Astrocyte of the spinal cord (primary cell): ENCODE measurements around the gene LSAMP.
A peak's percentile ranks its signal among the peaks of the same experiment; 100 is the strongest.

Source experiments
- DNase-seq: peaks from one replicate; pipeline ENCODE4 v3.0.0; 2011; ENCODE audit warnings: low read depth, low spot score
- H3K4me3 ChIP-seq: 2 replicates; pipeline ENCODE4 v1.5.1; 2011; ENCODE audit warnings: low read depth, mild to moderate bottlenecking, low read length, moderate library complexity
- CTCF ChIP-seq: IDR thresholded peaks from 2 replicates; pipeline ENCODE4 v1.5.1; 2012; ENCODE audit warnings: low read depth, mild to moderate bottlenecking, low read length, inconsistent platforms
- in situ Hi-C: cut with HindIII; loops from 2 replicates; pipeline ENCODE4 v1.10.0; 2017; ENCODE audit warnings: low sequenced_read_pairs

The LSAMP gene

GRCh38 chr3:116445311-116445841, at the start of gene LSAMP:
Gene LSAMP, minus strand, starts transcription at chr3:116445487.
- in situ Hi-C loops: no loop called here
- H3K4me3 ChIP-seq: peak within 1 kb of the TSS; percentile 68
- no peak for TF ChIP-seq CTCF
- peak; percentile 53 for DNase-seq

- no peak overlapping the region for H3K4me3 ChIP-seq
- TF ChIP-seq CTCF: no peak
- DNase-seq: no peak
Observed at GRCh38 chr3:116492379-116492778, 47.1 kb upstream of the LSAMP start.

GRCh38 chr3:116483135-116483534, 37.8 kb upstream of the LSAMP start:
- no peak overlapping the region for H3K4me3 ChIP-seq
- no peak for DNase-seq
- TF ChIP-seq CTCF: no peak
- in situ Hi-C loops: no loop called here

More at GRCh38 chr3:116492379-116492778, 47.1 kb upstream of the LSAMP start:
- in situ Hi-C loops: no loop called here

GRCh38 chr3:116476691-116477090, 31.4 kb upstream of the LSAMP start:
- no peak for DNase-seq
- H3K4me3 ChIP-seq: no peak overlapping the region
- in situ Hi-C loops: no loop called here
- no peak for TF ChIP-seq CTCF

GRCh38 chr3:116474801-116475200, 29.5 kb upstream of the LSAMP start:
- in situ Hi-C loops: no loop called here
- H3K4me3 ChIP-seq: no peak overlapping the region
- no peak for TF ChIP-seq CTCF
- DNase-seq: no peak

- in situ Hi-C loops: no loop called here
- no peak for DNase-seq
- TF ChIP-seq CTCF: no peak
- no peak overlapping the region for H3K4me3 ChIP-seq
Observed at GRCh38 chr3:116474032-116474780, 28.9 kb upstream of the LSAMP start.
